ENCODE data around the gene LHFPL3. TPM values are rescaled to one million over a fixed set of nuclear protein-coding genes. Genes with fewer than 3 reads are reported as not detected.

LHFPL3 gene
- total and polyA plus RNA-seq, 2 donors (not counting 3 experiments of a cell fraction or from before 2014, with no cell fraction given), result not detected

GRCh38 chr7:104862719-104863118 lies 534.3 kb downstream of the LHFPL3 start:
- CTCF ChIA-PET, result interaction anchor here (0.7 to 3.5 kb wide), 7 partner anchors 8 to 1339 kb away, joined by 3 to 20 read pairs (median 4); no protein-coding TSS in a partner anchor
- Histone ChIP-seq H3K36me3 (ENCODE audit: control insufficient read depth in 2 of 2, extremely low read depth in 1 of 2, insufficient read depth in 2 of 2, low read length in 2 of 2) (no peaks in the 10 kb centered on the region), H3K27ac (ENCODE audit: insufficient read depth, low read depth, low read length) (no peak overlapping the region), H3K4me3 (replicated peaks in 1 of 3; ENCODE audit: insufficient read depth in 1 of 3, low read depth in 1 of 3, low read length in 3 of 3) (no peak overlapping the region), H3K4me1 (ENCODE audit: control insufficient read depth, extremely low read depth, insufficient read depth, low read length) (no peaks in the 10 kb centered on the region), H3K9ac (replicated peaks; ENCODE audit: extremely low read depth, insufficient read depth, low read length) (no peak overlapping the region), H4K20me1 (replicated peaks; ENCODE audit: control insufficient read depth, extremely low read depth, insufficient read depth, low read length) (no peaks in the 10 kb centered on the region), H3K27me3 (ENCODE audit: control insufficient read depth in 2 of 2, insufficient read depth in 2 of 2, low read length in 2 of 2) (peaks cover 0 to 17% of the 10 kb centered on the region in 2 experiments), H3K9me1 (replicated peaks; ENCODE audit: control insufficient read depth, extremely low read depth, insufficient read depth, low read length) (no peaks in the 10 kb centered on the region), H3K79me2 (ENCODE audit: control insufficient read depth, insufficient read depth, low read length) (no peaks in the 10 kb centered on the region), H3K4me2 (ENCODE audit: insufficient read depth, low read length) (no peak overlapping the region), H3K9me3 (replicated peaks; ENCODE audit: control insufficient read depth, insufficient read depth, low read length) (no peaks in the 10 kb centered on the region), H2AFZ (ENCODE audit: low read depth, low read length) (no peak overlapping the region)
- TF ChIP-seq POLR2AphosphoS5 (IDR thresholded peaks at IDR 0.05; ENCODE audit: insufficient read depth, low read depth, low read length), result no peak
- no peak for DNase-seq (ENCODE audit: low read depth, low spot score)
- intact Hi-C loops (cut with micrococcal nuclease), result no loop called here
- no TSS peak for BruUV-seq (replicated peaks)
- dilution Hi-C loops (cut with MboI; ENCODE audit: extremely low pct_ligation_motif_present, low sequenced_read_pairs), result no loop called here
- POLR2A ChIA-PET, result no interaction called here
- no peak for FAIRE-seq

- Histone ChIP-seq H3K4me1 (ENCODE audit: control insufficient read depth, extremely low read depth, insufficient read depth, low read length) (no peaks in the 10 kb centered on the region), H3K4me2 (ENCODE audit: insufficient read depth, low read length) (no peak overlapping the region), H3K9ac (replicated peaks; ENCODE audit: extremely low read depth, insufficient read depth, low read length) (no peak overlapping the region), H3K9me1 (replicated peaks; ENCODE audit: control insufficient read depth, extremely low read depth, insufficient read depth, low read length) (no peaks in the 10 kb centered on the region), H3K4me3 (replicated peaks in 1 of 3; ENCODE audit: insufficient read depth in 1 of 3, low read depth in 1 of 3, low read length in 3 of 3) (no peak overlapping the region), H3K36me3 (ENCODE audit: control insufficient read depth in 2 of 2, extremely low read depth in 1 of 2, insufficient read depth in 2 of 2, low read length in 2 of 2) (no peaks in the 10 kb centered on the region), H2AFZ (ENCODE audit: low read depth, low read length) (no peak overlapping the region), H3K79me2 (ENCODE audit: control insufficient read depth, insufficient read depth, low read length) (no peaks in the 10 kb centered on the region), H4K20me1 (replicated peaks; ENCODE audit: control insufficient read depth, extremely low read depth, insufficient read depth, low read length) (no peaks in the 10 kb centered on the region), H3K9me3 (replicated peaks; ENCODE audit: control insufficient read depth, insufficient read depth, low read length) (no peaks in the 10 kb centered on the region), H3K27ac (ENCODE audit: insufficient read depth, low read depth, low read length) (no peak overlapping the region), H3K27me3 (ENCODE audit: control insufficient read depth in 2 of 2, insufficient read depth in 2 of 2, low read length in 2 of 2) (no peaks in the 10 kb centered on the region)
- BruUV-seq (replicated peaks), result no TSS peak
- no peak for FAIRE-seq
- TF ChIP-seq JUN (IDR thresholded peaks at IDR 0.05; ENCODE audit: borderline replicate concordance, insufficient read depth, insufficient read length, low read depth) (no peak), GATA2 (IDR thresholded peaks at IDR 0.05; ENCODE audit: insufficient read depth, insufficient read length, low read depth, low read length) (no peak), POLR2AphosphoS5 (IDR thresholded peaks at IDR 0.05; ENCODE audit: insufficient read depth, low read depth, low read length) (no peak), EZH2 (IDR thresholded peaks at IDR 0.05; ENCODE audit: borderline replicate concordance, low read depth, low read length, severe bottlenecking) (no peak), MAX (IDR thresholded peaks at IDR 0.05; ENCODE audit: insufficient read depth, insufficient read length) (no peak), CTCF (IDR thresholded peaks at IDR 0.05; ENCODE audit: extremely low read depth in 1 of 2, insufficient read depth in 1 of 2, low read depth in 1 of 2, low read length in 2 of 2) (no peak)
- ChIA-PET CTCF (interaction anchor here (1.0 kb wide), 2 partner anchors 10 to 45 kb away, joined by 3 to 4 read pairs; no protein-coding TSS in a partner anchor), POLR2A (no interaction called here)
- intact Hi-C loops (cut with micrococcal nuclease), result no loop called here
- dilution Hi-C loops (cut with MboI; ENCODE audit: extremely low pct_ligation_motif_present, low sequenced_read_pairs), result no loop called here
- no peak for DNase-seq (ENCODE audit: low read depth, low spot score)
Measured at GRCh38 chr7:104873401-104873800, 545.0 kb downstream of the LHFPL3 start.

Data from endothelial cell of umbilical vein (primary cell).